GM23338 (cell line): Measurements from ENCODE around the gene HMX2. TPM values are rescaled to one million over a fixed set of nuclear protein-coding genes. Genes with fewer than 3 reads are reported as not detected.
A peak's percentile ranks its signal among the peaks of the same experiment; 100 is the strongest.

Experiments used
- ATAC-seq: fragments of 200-7000 bp; cut with Tn5 transposase; 3 replicates; pipeline ENCODE4 v1.9.1; 2020
- DNase-seq: peaks from one replicate; pipeline ENCODE4 v3.0.0-alpha.2; 2015; ENCODE audit warnings: low spot score
- H2AFZ ChIP-seq: fragments of 200-600 bp; sonication (generic); 2 replicates; pipeline ENCODE4 v1.8.0; 2016; ENCODE audit warnings: antibody characterized with exemption, mild to moderate bottlenecking, moderate library complexity
- H3F3A ChIP-seq: fragments of 200-600 bp; sonication (generic); replicated peaks from 2 replicates; pipeline ENCODE4 v1.8.0; 2017; ENCODE audit warnings: antibody characterized with exemption, mixed run types, low read depth
- H3K27ac ChIP-seq: fragments of 200-600 bp; sonication (generic); 2 replicates; pipeline ENCODE4 v1.6.1; 2016; ENCODE audit warnings: low read depth
- H3K27me3 ChIP-seq: fragments of 200-600 bp; sonication (generic); 2 replicates; pipeline ENCODE4 v1.8.0; 2016; ENCODE audit warnings: mild to moderate bottlenecking, mixed run types, moderate library complexity; ENCODE audit not compliant: insufficient read depth
- H3K36me3 ChIP-seq: fragments of 200-600 bp; sonication (generic); 2 replicates; pipeline ENCODE4 v1.8.0; 2016; ENCODE audit warnings: mild to moderate bottlenecking; ENCODE audit not compliant: insufficient read depth
- H3K4me1 ChIP-seq: fragments of 200-600 bp; sonication (generic); 2 replicates; pipeline ENCODE4 v1.8.0; 2016; ENCODE audit warnings: mild to moderate bottlenecking, moderate library complexity; ENCODE audit not compliant: insufficient read depth
- H3K4me2 ChIP-seq: fragments of 200-600 bp; sonication (generic); 2 replicates; pipeline ENCODE4 v1.7.1; 2017; ENCODE audit warnings: mixed run types
- H3K4me3 ChIP-seq: fragments of 200-600 bp; sonication (generic); 2 replicates; pipeline ENCODE4 v1.6.1; 2016; ENCODE audit warnings: mixed run types
- H3K79me2 ChIP-seq: fragments of 200-600 bp; sonication (generic); replicated peaks from 2 replicates; pipeline ENCODE4 v1.8.0; 2017; ENCODE audit warnings: mild to moderate bottlenecking; ENCODE audit not compliant: insufficient read depth
- H3K9me2 ChIP-seq: fragments of 200-600 bp; sonication (generic); 2 replicates; pipeline ENCODE4 v1.8.0; 2017; ENCODE audit not compliant: insufficient read depth
- H4K20me1 ChIP-seq: fragments of 200-600 bp; sonication (generic); replicated peaks from 2 replicates; pipeline ENCODE4 v1.8.0; 2017; ENCODE audit warnings: mild to moderate bottlenecking; ENCODE audit not compliant: insufficient read depth
- H3K27ac Mint-ChIP-seq: 2 replicates; pipeline ENCODE4 v1.8.0; 2020; ENCODE audit warnings: inconsistent platforms, mild to moderate bottlenecking, moderate library complexity, mixed read lengths
- H3K27me3 Mint-ChIP-seq: 3 replicates; pipeline ENCODE4 v1.8.0; 2022; ENCODE audit warnings: low read depth, mild to moderate bottlenecking, moderate library complexity, mixed read lengths, inconsistent platforms; ENCODE audit not compliant: insufficient read depth, poor library complexity
- H3K36me3 Mint-ChIP-seq: 3 replicates; pipeline ENCODE4 v1.8.0; 2021; ENCODE audit warnings: low read depth, mild to moderate bottlenecking, inconsistent platforms, moderate library complexity, mixed read lengths
- H3K4me1 Mint-ChIP-seq: 3 replicates; pipeline ENCODE4 v1.8.0; 2020; ENCODE audit warnings: mild to moderate bottlenecking, inconsistent platforms, mixed read lengths
- H3K4me3 Mint-ChIP-seq: 3 replicates; pipeline ENCODE4 v1.8.0; 2021; ENCODE audit warnings: moderate library complexity, mild to moderate bottlenecking, inconsistent platforms, mixed read lengths
- H3K9me3 Mint-ChIP-seq: 3 replicates; pipeline ENCODE4 v1.8.0; 2020; ENCODE audit warnings: moderate library complexity, mild to moderate bottlenecking, inconsistent platforms, mixed read lengths
- ETS1 ChIP-seq: IDR thresholded peaks from 2 replicates; pipeline ENCODE4 v1.6.1; 2016; ENCODE audit warnings: antibody characterized with exemption
- EZH2phosphoT487 ChIP-seq: fragments of 200-600 bp; sonication (generic); IDR thresholded peaks from one replicate; pipeline ENCODE4 v1.8.1; 2018; ENCODE audit warnings: antibody characterized with exemption; ENCODE audit not compliant: unreplicated experiment
- ZNF114 ChIP-seq: fragments of 250-450 bp; sonication (Bioruptor Pico); IDR thresholded peaks from 2 replicates; pipeline ENCODE4 v1.5.0; 2020; ENCODE audit warnings: mild to moderate bottlenecking, moderate library complexity
- polyA plus RNA-seq: library from polyadenylated mRNA; unstranded; fragments of >200 nt; fragmentation: Nextera tagmentation; extraction: Ambion mirVana; gene quantifications from 2 replicates; pipeline ENCODE4 v1.2.1, GENCODE V29; 2016
- total RNA-seq: library from RNA; depleted of rRNA; stranded (reverse); fragments of >200 nt; shearing (Covaris generic); gene quantifications from 2 replicates; pipeline ENCODE4 v1.2.3, GENCODE V29; 2014
- TF ChIP-seq, protein P1 (sequence below), 2 experiments: fragments of 200-600 bp in 1 of 2; sonication (generic) in 1 of 2; conservative IDR thresholded peaks; 2 replicates each; pipeline versions ENCODE4 v1.5.1 to v1.6.1; 2016 to 2017; ENCODE audit warnings: antibody characterized with exemption in 2 of 2, low read depth in 2 of 2, mild to moderate bottlenecking in 2 of 2, moderate library complexity in 1 of 2
- TF ChIP-seq, protein P2 (sequence below): IDR thresholded peaks from one replicate; pipeline ENCODE4 v1.6.1; 2018; ENCODE audit warnings: antibody characterized with exemption; ENCODE audit not compliant: unreplicated experiment

Gene HMX2
- total and polyA plus RNA-seq, 2 experiments from 2014 or later = 2.6 to 3.4 TPM

- H3K36me3 Mint-ChIP-seq = peaks cover 78% of the 10 kb centered on the region
- DNase-seq = no peak
These were observed 17.6 kb downstream of the HMX2 start for GRCh38 chr10:123165445-123166072.

More at GRCh38 chr10:123165445-123166072, 17.6 kb downstream of the HMX2 start:
- Histone ChIP-seq H3K27me3 (no peaks in the 10 kb centered on the region), H3K36me3 (peaks cover 28% of the 10 kb centered on the region), H3K79me2 (peaks cover 87% of the 10 kb centered on the region), H2AFZ (no peak overlapping the region), H3F3A (no peaks in the 10 kb centered on the region), H3K4me2 (no peak overlapping the region), H3K9me2 (no peaks in the 10 kb centered on the region), H3K4me1 (no peaks in the 10 kb centered on the region), H3K4me3 (no peak overlapping the region), H3K27ac (no peak overlapping the region), H4K20me1 (peaks cover 65% of the 10 kb centered on the region)
- Mint-ChIP-seq H3K27ac (no peak overlapping the region), H3K9me3 (no peaks in the 10 kb centered on the region), H3K27me3 (no peaks in the 10 kb centered on the region), H3K4me1 (no peaks in the 10 kb centered on the region; the same call in 2 of the 3 replicates), H3K4me3 (no peak overlapping the region)
- peak; percentile 60 for ATAC-seq
- TF ChIP-seq ETS1 (no peak), ZNF114 (CRISPR knock-in tag) (no peak), EZH2phosphoT487 (no peak)
- TF ChIP-seq, protein P1, sequence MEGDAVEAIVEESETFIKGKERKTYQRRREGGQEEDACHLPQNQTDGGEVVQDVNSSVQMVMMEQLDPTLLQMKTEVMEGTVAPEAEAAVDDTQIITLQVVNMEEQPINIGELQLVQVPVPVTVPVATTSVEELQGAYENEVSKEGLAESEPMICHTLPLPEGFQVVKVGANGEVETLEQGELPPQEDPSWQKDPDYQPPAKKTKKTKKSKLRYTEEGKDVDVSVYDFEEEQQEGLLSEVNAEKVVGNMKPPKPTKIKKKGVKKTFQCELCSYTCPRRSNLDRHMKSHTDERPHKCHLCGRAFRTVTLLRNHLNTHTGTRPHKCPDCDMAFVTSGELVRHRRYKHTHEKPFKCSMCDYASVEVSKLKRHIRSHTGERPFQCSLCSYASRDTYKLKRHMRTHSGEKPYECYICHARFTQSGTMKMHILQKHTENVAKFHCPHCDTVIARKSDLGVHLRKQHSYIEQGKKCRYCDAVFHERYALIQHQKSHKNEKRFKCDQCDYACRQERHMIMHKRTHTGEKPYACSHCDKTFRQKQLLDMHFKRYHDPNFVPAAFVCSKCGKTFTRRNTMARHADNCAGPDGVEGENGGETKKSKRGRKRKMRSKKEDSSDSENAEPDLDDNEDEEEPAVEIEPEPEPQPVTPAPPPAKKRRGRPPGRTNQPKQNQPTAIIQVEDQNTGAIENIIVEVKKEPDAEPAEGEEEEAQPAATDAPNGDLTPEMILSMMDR (conservative IDR thresholded peaks at IDR 0.05; ENCODE audit: low read depth in 2 of 2) = peak; percentile 25 to 43; a peak in 3 of 4 replicates
- TF ChIP-seq, protein P2, sequence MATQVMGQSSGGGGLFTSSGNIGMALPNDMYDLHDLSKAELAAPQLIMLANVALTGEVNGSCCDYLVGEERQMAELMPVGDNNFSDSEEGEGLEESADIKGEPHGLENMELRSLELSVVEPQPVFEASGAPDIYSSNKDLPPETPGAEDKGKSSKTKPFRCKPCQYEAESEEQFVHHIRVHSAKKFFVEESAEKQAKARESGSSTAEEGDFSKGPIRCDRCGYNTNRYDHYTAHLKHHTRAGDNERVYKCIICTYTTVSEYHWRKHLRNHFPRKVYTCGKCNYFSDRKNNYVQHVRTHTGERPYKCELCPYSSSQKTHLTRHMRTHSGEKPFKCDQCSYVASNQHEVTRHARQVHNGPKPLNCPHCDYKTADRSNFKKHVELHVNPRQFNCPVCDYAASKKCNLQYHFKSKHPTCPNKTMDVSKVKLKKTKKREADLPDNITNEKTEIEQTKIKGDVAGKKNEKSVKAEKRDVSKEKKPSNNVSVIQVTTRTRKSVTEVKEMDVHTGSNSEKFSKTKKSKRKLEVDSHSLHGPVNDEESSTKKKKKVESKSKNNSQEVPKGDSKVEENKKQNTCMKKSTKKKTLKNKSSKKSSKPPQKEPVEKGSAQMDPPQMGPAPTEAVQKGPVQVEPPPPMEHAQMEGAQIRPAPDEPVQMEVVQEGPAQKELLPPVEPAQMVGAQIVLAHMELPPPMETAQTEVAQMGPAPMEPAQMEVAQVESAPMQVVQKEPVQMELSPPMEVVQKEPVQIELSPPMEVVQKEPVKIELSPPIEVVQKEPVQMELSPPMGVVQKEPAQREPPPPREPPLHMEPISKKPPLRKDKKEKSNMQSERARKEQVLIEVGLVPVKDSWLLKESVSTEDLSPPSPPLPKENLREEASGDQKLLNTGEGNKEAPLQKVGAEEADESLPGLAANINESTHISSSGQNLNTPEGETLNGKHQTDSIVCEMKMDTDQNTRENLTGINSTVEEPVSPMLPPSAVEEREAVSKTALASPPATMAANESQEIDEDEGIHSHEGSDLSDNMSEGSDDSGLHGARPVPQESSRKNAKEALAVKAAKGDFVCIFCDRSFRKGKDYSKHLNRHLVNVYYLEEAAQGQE = no peak
